Peyer's patch (tissue), 4 donors: ENCODE data around the gene ID4.

ENCODE experiments used
- CTCF ChIP-seq, 6 experiments: fragments of 450-650 bp in 4 of 6; fragments of 200-600 bp in 2 of 6; sonication (generic) in 1 of 6; IDR thresholded peaks; one replicate each; pipeline ENCODE4 v1.5.1; 2017 to 2019; ENCODE audit warnings: antibody characterized with exemption in 6 of 6, mild to moderate bottlenecking in 3 of 6, moderate library complexity in 1 of 6
- POLR2A ChIP-seq, 2 donors: fragments of 450-650 bp; IDR thresholded peaks; one replicate each; pipeline ENCODE4 v1.5.1; 2017; ENCODE audit warnings: antibody characterized with exemption in 2 of 2, mild to moderate bottlenecking in 2 of 2, moderate library complexity in 2 of 2

- TF ChIP-seq CTCF (IDR thresholded peaks at IDR 0.05) = no peak
- no peak for TF ChIP-seq POLR2A (IDR thresholded peaks at IDR 0.05)
These were observed 12.9 kb upstream of the ID4 start for GRCh38 chr6:19824058-19824807.
